DND-41 (cell line): Measurements from ENCODE around the gene BAZ1A.

Experiments used
- EZH2 ChIP-seq: IDR thresholded peaks from 3 replicates; pipeline ENCODE4 v1.6.1; 2012; ENCODE audit warnings: borderline replicate concordance, low read depth, mild to moderate bottlenecking, moderate library complexity, low read length, inconsistent platforms; ENCODE audit not compliant: severe bottlenecking
- TF ChIP-seq, protein P1 (sequence below): IDR thresholded peaks from 2 replicates; pipeline ENCODE4 v1.5.1; 2012; ENCODE audit warnings: borderline replicate concordance, low read length, moderate library complexity, mild to moderate bottlenecking; ENCODE audit not compliant: poor library complexity, severe bottlenecking; ENCODE audit errors: extremely low read depth

DNA sequence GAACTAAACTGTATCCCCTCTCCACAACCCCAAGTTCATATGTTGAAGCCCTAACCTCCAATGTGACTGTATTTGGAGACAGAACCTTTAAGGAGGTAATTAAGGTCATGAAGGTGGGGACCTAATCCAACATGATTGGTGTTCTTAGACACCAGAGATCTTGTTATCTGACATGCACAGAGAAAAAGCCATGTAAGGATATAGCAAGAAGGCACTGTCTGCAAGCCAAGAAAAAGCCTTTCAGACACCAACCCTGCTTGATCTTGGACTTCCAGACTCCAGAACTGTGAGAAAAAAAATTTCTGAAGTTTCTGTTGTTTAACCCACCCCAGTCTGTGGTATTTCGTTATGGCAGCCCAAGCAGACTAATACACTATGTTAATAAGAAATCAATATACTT is 98.5 kb downstream of the BAZ1A start:
- TF ChIP-seq, protein P1, sequence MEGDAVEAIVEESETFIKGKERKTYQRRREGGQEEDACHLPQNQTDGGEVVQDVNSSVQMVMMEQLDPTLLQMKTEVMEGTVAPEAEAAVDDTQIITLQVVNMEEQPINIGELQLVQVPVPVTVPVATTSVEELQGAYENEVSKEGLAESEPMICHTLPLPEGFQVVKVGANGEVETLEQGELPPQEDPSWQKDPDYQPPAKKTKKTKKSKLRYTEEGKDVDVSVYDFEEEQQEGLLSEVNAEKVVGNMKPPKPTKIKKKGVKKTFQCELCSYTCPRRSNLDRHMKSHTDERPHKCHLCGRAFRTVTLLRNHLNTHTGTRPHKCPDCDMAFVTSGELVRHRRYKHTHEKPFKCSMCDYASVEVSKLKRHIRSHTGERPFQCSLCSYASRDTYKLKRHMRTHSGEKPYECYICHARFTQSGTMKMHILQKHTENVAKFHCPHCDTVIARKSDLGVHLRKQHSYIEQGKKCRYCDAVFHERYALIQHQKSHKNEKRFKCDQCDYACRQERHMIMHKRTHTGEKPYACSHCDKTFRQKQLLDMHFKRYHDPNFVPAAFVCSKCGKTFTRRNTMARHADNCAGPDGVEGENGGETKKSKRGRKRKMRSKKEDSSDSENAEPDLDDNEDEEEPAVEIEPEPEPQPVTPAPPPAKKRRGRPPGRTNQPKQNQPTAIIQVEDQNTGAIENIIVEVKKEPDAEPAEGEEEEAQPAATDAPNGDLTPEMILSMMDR, result no peak
- no peak for TF ChIP-seq EZH2
